ENCODE measurements around the gene FGF23. TPM values are rescaled to one million over a fixed set of nuclear protein-coding genes. Genes with fewer than 3 reads are reported as not detected.
"Not testable (repeated sequence)": the region's sequence is repeated elsewhere in the genome, so short reads cannot be mapped to it uniquely, and the experiment has no call there.

Gene FGF23
- polyA plus RNA-seq (ENCODE audit: insufficient read length in 4 of 4), result under 1 TPM in 3 of 4 donors, not detected in 1; 0.04 to 0.06 (median 0.06) TPM

DNA sequence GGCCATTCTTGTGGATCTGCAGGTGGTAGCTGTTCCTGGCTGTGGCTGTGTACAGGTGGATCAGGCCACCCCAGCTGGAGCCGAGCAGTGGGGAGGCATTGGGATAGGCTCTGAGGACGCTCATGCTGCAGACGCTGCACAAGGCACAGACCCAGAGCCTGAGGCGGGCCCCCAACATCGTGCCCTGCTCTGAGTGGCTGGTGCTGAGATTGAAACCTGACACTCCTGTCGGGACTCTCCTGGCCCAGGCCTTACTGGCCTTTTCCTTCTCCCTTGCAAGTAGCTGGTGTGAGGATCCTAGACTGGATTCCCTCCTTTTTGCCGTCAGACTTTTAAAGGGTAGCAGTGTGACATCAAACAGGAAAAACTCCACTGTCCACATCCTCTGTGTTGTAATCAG is at the start of gene FGF23:
TSS of gene FGF23 (minus strand) at position 308 of the 400 bp plus-strand sequence. CDS start at position 178, 130 bp downstream.
- DNase-seq (ENCODE audit: low read depth in 4 of 4, low spot score in 2 of 4), result peak in 3 of 4 donors; percentile 5 to 32 (median 28)

DNA sequence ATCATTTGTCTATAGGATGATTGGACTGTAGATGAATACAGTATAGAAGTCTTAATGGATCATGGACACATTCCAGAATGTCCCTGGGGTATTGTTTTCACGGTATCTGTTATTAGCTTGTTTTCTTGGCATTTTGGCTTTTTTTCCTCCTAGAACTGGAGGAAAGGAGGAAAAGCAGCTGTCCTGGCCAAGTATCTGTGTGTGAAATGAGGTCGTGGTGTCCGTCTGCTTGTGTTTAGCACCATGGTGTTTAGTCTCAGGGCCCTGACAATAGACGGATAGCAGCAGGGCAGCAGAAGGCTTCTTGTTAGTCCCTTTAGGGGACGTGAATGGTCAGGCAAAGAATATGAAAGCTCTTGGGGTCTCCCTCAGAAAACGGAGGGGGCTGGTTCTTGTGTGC is 44.9 kb upstream of the FGF23 start:
- DNase-seq (ENCODE audit: low read depth in 4 of 4, low spot score in 2 of 4), result no peak

DNA sequence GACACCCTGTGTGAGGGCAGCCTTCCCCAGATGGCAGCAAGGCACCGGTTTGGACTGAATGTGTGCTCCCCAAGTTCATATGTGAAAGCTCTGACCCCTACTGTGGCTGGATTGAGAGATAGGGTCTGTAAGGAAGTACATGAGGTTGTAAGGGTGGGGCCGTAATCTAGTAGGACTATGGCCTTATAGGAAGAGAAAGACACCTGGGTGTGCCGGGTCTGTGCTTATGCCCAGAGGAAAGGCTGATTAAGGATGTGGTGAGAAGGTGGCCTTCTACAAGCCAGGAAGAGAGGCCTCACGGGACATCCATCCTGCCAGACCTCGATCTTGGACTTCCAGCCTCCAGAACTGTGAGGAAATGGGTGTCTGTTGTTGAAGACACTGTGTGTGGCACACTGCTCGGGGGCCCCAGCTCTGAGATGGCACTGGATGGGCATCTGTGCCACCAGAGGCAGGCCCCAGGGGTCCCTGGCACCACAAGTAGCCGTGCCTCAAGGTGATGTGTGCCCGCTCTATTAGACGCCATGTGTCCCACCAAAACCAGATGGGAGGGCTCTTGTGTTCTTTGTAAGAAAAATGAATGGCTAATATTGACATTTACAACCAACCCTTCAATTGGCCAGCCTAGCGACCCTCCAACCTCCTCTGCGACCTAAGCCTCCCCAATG is 44.1 kb upstream of the FGF23 start:
- DNase-seq (ENCODE audit: low read depth in 4 of 4, low spot score in 2 of 4), result no peak

DNA sequence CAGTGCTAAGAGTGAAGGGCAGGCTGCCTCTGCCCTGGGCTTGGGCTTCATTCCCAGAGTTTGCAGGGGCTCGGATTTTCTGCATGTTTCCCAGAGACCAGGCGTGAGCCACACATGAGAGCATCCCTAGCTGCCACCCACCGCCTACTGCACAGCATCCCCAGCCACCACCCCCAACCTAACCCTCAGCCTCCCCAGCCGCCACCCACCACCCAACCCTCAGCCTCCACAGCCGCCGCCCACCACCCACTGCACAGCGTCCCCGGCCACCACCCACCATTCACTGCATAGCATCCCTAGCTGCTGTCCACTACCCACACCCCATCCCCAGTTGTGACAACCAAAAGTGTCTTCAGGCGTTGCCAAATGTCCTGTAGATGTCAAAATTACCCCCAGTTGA is 43.5 kb upstream of the FGF23 start:
- DNase-seq (ENCODE audit: low read depth in 4 of 4, low spot score in 2 of 4), result no peak

DNA sequence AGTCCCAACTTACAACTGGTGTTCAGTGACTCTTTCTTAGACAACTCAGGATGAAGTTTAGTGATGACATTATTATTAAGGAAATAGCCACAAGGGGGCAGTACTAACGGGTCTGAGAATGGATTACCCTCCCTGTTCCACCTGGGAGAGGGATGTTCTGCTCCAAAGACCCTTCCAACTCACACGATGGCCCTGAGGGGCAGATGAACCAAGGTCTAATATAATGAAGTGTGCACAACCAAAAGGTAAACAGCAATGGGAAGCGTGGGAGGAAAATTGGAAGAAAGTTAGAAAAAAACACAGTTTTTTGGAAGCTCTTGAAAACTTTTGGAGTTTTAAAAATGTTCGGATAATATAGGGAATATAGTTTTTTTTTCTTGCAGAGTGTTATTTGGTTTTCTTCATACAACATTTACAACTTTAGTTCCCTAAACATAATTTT is 42.1 kb upstream of the FGF23 start:
- peak in 1 of 4 donors; percentile 24 for DNase-seq (ENCODE audit: low read depth in 4 of 4, low spot score in 2 of 4)

DNA sequence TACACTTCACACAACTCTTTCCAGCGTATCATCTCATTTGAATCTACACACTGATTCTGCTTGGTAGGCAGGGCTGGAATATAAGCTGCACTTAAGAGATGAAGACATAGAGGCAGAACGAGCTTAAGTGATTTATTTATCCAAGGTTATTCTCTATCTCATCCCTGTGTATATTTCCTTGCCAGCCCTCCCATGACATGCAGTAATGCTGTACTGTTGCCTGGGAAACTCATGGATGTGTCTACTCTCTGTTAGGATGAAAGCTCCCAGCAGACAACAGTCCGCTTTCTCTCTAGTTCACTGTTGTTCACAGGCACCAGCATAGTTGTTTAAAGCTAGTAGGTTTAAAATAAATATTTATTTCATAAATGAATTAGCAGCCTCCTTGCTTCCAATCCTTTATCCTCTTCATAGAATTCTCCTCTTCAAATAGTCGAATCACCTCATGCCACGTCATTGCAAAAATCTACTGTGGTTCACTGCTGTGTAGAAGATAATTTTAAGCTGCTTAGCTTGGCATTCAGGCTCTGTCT is 40.7 kb upstream of the FGF23 start:
- no peak for DNase-seq (ENCODE audit: low read depth in 4 of 4, low spot score in 2 of 4)

DNA sequence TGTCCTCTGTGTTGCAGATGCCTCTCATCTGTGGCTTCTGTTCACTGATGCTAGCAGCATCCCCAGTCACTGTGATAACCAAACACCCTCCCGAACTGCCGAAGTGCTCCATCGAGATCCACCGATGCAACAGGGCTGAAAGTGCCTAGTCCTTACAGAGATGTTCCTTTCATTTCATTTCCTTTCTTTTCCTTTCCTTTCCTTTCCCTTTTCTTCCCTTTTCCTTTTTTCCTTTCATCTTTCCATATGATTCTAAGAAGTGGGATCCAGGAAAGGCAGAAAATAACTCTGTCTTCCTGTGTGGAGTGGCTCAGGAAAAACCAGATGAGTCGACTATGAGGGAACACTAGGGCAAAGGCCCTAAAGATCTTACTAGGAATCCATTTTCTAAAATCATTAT is 39.4 kb upstream of the FGF23 start:
- DNase-seq (ENCODE audit: low read depth in 4 of 4, low spot score in 2 of 4), result no peak

DNA sequence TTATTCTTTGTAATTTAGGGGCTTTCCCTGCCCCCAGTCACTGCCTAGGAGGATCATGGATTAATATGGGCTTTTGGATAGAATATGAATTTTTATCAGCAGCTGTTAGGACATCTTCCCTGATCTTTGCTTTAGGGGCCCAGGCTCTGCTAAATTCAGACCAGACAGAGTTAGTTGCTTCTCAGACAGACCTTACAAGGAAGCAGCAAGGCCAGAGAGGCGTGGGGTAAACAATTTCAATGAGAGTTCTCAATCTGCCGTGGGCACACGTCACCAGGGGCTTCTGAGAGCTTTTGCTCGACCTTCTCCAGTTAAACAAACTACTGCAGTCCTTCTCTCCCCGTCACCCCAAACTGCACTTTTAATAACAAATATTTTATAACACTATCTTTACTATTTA is 38.4 kb upstream of the FGF23 start:
- DNase-seq (ENCODE audit: low read depth in 4 of 4, low spot score in 2 of 4), result no peak

DNA sequence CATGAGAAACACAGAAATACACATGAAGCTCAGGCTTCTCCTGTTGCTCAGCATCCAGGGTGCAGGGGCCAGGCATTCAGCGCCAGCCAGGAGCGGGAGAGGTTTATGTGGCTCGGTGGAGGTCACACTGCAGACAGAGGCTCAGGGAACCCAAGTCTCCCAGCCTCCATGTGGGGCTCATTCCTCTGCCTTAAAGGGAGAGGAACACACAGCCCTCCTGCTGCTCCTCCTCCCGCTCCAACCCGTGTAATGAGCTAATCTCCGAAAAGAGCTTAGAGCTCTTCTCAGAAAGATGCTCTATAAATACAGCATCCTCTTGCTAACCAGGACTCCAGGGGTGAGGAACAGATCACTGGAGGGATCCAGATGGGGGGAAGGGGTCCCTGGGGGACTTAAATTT is 37.9 kb upstream of the FGF23 start:
- no peak for DNase-seq (ENCODE audit: low read depth in 4 of 4, low spot score in 2 of 4)

DNA sequence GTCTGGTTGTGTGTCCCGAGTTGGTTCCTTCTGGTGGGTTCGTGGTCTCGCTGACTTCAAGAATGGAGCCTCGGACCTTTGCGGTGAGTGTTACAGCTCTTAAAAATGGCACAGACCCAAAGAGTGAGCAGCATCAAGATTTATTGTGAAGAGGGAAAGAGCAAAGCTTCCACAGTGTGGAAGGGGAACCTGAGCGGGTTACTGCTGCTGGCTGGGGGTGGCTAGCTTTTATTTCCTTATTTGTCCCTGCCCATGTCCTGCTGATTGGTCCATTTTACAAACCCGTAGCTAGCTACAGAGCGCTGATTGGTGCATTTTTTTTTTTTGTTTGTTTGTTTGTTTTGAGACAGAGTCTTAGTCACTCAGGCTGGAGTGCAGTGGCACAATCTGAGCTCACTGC is 36.8 kb upstream of the FGF23 start:
- DNase-seq (ENCODE audit: low read depth in 4 of 4, low spot score in 2 of 4), result no peak

DNA sequence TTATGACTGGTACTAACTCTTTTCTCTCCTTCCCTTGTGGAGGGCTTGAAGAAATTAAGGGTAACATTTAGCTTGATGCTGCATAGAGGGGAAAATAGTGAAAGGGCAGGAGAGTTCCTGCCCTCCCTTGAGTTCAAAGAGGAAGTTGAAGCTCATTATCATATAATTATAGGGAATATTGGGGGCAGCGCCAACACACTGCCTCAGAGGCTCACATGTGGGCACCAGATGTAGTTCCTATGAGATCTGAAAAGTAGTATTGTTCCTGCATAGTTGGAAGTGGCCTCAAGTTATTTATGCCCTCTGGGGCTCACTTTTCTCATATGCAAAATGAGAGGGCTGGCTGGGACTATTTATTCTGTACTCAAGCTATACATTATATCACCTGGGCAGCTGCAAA is 33.0 kb upstream of the FGF23 start:
- DNase-seq (ENCODE audit: low read depth in 4 of 4, low spot score in 2 of 4), result no peak

DNA sequence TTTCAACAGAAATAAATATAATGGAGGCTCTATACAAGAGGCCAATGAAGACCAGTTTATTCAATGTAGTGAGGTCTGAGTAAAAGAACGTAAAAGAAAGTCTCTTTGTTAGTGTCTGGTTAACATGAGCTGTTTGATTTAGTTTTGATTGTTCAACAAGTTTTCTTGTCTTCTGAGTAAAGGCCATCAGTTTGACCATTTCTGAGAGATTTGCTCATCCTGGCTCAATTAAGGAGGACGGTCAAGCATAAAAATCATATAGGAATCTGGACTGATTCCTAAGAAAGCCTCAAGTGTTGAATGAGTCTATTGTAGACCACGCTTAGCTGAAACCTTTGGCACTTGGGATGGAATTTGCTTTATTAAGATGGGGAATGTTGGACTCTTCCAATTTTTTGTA is 32.5 kb upstream of the FGF23 start:
- DNase-seq (ENCODE audit: low read depth in 4 of 4, low spot score in 2 of 4), result no peak

DNA sequence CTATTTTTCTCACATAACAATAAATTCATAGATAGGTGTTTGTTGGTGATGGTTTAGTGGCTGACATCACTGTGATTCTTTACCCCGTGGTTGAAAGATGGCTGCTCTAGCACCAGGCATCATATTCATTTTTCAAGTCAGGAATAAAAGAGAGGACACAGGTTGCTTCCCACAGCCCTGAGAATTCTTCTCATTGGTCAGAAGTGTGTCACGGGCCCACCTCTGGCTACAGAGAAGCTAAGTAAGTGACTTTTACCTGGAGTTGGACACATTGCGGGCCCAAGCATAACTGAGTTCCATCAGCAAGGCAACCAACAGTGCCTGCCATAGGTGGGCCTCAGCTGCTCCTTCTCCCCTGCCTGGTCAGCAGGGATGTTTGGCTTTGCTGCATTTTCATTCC is 27.6 kb upstream of the FGF23 start:
- no peak for DNase-seq (ENCODE audit: low read depth in 4 of 4, low spot score in 2 of 4)

DNA sequence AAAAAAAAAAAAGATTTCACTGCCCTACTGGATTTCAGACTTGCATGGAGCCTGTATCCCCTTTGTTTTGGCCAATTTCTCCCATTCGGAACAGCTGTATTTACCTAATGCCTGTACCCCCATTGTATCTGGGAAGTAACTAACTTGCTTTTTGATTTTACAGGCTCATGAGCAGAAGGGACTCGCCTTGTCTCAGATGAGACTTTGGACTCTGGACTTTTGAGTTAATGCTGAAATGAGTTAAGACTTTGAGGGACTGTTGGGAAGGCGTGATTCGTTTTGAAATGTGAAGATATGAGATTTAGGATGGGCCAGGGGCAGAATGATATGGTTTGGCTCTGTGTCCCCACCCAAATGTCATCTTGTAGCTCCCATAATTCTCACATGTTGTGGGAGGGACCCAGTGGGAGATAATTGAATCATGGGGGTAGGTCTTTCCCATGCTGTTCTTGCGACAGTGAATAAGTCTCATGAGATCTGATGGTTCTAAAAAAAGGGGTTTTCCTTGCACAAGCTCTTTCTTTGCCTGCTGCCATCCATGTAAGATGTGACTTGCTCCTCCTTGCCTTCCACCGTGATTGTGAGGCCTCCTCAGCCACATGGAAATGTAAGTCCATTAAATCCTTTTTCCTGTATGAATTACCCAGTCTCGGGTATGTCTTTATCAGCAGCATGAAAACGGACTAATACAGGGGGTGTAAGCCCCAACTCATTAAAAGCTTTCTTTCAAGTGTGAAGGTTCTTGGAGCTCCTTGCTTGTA is 25.5 kb upstream of the FGF23 start:
- DNase-seq (ENCODE audit: low read depth in 4 of 4, low spot score in 2 of 4), result not testable (repeated sequence)

DNA sequence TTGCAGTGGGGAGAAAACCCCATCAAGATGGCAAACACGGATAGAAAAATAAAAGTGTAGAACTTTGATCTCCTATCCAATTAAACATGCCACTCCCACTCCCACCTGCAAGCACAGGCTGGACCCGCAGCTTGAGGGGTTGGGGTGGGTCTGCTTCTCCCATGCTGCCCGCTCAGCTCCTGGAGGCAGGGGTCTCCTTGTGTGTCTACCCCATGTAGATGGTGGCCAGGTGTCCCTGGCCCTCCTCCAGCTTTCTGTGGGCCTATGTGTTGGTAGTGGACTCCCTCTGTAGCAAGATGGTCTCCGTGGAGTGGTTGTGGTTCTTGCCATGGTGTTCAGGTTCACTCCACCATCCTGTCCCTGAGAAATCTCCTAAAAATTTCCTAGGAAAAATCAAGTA is 23.5 kb upstream of the FGF23 start:
- no peak for DNase-seq (ENCODE audit: low read depth in 4 of 4, low spot score in 2 of 4)

DNA sequence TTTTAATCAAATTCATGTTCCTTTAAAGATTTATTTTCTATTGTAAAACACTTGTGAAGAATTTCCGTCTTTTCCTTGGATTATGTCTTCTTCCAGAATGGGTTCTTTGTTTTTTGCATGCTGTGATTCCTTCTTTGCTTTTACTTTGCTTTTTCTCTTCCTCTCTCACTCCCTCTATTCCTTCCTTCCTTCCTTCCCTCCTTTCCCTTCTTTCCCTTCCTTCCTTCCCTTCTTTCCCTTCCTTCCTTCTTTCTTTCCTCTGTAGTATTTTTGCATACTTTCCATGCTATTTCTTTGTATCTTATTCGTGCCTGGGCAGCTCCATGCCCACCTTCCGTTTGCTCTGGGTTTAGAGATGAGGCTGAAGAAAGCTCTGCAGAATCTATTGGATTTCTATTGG is 21.6 kb upstream of the FGF23 start:
- DNase-seq (ENCODE audit: low read depth in 4 of 4, low spot score in 2 of 4), result no peak

DNA sequence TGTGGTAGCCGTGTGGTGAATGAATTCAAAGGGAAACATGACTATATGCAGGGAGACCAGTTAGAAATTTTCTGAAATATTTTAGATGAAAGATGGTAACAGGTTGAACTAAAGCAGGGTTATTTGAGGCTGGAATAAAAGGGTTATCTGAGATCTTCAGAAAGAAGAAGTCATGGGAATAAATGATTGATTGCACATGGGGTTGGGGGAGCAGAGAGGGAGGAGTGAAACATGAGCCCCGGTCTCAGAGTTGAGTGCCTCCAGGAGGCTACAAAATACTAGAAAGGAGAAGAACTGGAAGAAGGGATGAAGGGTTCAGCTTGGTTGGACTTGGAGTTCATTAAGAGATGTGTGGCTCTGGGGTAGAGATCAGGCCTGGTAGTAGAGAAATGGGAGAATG is 16.3 kb upstream of the FGF23 start:
- no peak for DNase-seq (ENCODE audit: low read depth in 4 of 4, low spot score in 2 of 4)

DNA sequence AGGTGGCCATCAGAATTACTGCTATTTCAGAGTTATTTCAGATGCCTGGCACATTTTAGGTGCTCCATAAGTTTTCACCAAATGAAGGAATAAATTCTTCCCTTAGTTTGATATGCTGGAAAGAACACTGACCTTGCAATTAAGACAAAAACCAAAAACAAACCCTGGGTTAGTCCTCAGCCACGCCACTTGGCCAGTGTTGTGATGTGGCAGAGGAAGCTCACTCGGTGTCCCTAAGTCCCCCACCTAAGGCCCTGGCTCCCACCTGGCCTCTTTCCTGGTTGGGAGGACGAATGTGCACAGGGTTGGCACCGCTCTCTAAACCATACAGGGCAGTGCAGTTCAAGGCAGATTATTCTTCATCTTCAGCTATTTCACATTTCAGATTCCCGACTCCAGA is 13.7 kb upstream of the FGF23 start:
- DNase-seq (ENCODE audit: low read depth in 4 of 4, low spot score in 2 of 4), result no peak

DNA sequence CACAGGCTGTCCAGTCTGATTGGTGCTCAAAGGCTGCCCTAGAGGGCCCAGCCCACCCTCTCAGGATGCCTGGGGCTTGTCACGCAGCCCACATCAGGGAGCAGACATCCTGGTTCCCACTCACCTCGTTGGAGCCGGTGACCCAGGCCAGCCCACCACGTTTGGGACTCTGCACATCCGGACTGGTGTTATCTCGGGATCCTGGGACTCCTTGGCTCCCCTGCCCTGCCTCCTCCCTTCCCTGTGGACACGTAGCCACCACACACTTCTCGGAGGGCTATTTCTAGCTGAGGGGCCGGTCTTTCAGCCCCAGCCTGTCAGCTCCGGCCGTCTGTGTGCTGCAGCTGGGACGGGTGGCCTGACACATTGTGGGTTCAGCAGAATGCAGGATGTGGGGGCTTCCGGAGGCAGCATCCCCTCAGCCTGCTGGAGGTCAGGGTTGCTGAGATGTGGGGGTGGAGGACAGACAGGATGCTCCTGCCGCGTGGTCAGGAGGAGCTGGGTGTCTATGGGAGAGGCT is 12.8 kb upstream of the FGF23 start:
- no peak for DNase-seq (ENCODE audit: low read depth in 4 of 4, low spot score in 2 of 4)

DNA sequence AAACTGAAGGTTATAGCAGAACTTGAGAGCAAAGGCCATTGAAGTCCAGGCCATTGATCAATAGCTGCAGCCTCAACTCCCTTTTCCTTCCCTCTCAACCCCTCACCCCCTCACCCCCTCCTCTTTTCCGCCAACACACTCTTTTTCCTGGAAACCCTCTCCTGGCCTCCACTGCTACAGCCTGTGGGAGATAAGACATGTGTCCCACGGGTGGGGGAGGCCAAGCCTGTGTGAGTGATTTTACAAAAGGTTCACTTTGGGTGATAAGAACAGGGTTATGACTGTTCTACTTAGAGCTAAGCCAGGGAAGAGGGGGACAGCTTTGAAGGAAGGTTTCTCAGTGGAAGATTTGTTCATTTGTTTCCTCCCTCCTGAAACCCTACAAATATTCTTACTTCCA is 9.2 kb upstream of the FGF23 start:
- no peak for DNase-seq (ENCODE audit: low read depth in 4 of 4, low spot score in 2 of 4)

DNA sequence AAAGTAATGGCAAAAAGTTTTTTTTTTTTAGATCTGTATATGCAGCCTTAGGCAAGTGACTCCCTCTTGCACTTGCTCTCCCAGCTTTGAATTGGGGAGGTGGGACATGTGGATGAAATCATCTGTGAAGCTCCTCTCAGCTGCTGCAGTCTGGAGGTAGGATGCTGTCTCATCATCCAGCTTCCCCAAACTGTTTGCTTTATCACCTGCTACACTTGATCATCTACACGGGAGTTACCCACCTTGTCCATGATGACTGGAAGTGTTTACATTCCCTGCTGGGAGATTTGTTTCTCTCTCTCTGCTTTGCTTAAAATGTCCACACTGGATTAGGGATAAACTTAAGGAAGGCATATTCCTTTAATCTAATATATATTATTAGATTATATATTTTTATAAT is 8.5 kb upstream of the FGF23 start:
- no peak for DNase-seq (ENCODE audit: low read depth in 4 of 4, low spot score in 2 of 4)

DNA sequence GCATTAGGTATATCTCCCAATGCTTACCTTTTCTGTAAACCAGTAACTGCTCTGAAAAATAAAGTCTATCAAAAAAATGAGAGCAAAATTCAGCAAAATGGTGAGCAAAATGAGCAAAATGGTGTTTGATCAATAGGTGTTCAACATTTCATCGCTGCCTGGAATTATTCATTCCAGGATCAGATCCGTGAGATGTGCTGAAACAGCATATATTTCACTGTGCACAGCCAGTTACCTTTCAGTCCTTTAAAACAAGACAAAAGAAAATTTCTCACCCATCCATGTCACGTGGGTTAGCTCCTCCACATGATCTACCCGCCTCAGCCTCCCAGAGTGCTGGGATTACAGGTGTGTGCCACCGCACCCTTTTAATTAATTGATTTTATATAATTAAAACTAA is 8.1 kb upstream of the FGF23 start:
- DNase-seq (ENCODE audit: low read depth in 4 of 4, low spot score in 2 of 4), result no peak
